DMS79 (cell line): ENCODE measurements around the gene SLC7A14.

Experiments used
- DNase-seq: peaks from one replicate; lab custom pipeline; 2025; lab: John Stamatoyannopoulos, UW

Gene SLC7A14

GRCh38 chr3:170470063-170471016, 115.5 kb downstream of the SLC7A14 start:
- DNase-seq, result no peak

- peak; percentile 83 for DNase-seq
These were observed 116.5 kb downstream of the SLC7A14 start for GRCh38 chr3:170469151-170470062.

- DNase-seq, result no peak
These were observed 118.2 kb downstream of the SLC7A14 start for GRCh38 chr3:170467571-170468147.

GRCh38 chr3:170467007-170467406, 118.9 kb downstream of the SLC7A14 start:
- no peak for DNase-seq

DNA sequence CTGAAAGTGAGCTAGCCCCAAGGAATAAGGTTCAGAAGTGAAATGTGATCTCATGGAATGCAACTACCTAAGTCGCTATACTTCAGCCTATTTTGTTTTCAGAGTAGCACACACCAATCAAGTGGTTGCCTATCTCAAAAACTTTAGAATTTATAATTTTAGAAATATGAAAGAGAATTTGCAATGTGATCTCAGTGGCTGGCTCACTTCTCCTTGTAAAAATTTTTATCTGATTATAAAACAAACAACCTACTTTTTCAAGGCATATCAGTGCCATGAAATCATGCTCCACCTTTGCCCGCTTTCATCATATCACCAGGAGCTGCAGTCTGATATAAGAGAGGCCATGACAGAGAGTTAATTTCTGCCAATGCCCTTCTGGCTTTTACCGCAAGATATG, 119.9 kb downstream of the SLC7A14 start:
- DNase-seq, result no peak

DNA sequence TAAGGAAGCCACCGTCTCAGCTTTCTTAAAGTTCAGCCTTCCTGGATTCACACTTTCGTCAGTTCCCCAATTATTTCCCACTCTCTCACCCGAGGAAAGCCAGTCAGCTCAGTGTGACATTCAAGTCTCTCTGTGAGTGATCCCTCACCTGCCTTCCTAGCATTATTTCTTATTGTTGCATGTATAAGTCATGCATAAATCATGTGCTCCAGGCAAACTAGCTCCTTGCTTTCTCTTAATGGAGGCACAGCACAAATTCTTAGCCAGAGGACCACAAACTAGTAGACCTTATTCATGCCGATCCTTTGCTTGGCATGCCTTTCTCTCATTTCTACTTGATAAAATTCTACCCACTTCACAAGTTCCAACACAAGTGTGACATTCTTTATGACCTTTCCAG, 122.9 kb downstream of the SLC7A14 start:
- DNase-seq, result no peak

DNA sequence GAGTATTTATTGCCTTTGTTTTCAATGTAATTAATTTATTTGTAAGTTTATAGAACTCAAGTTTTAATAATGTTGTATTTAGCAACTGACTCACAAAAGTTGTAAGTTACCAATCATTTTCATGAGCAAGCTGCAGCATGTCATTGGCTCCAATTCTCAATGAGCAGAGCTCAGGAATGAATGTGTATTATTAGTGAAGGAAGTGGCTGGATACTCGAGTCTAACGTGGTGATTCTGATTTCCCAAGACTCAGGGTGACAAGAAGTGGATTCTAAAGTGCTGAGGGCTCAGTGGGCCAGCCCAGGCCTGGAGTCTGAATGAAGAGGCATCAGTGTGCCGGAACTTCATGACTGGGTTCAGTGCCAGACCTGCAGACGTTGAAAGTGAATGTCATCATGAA, 127.6 kb downstream of the SLC7A14 start:
- DNase-seq, result no peak

DNA sequence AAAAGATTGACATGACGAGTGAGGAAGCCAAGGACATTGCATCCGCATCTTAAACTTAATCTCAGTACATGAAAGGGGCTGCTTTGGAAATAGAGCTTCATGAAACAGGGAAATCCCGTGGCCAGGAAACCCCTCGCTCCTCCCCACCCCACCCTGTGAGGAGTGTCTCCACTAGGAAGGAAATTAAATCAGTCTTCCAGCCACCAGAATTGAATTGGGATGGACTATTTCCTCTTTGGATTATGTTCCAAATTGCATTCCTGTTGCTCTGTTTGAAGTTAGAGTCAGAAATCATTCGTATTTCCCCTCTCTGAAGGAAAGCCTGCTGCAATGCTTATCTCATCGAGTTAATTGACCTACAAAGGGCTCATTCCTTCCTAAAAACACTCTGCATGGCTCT, 131.4 kb downstream of the SLC7A14 start:
- no peak for DNase-seq

- no peak for DNase-seq
These were observed 135.8 kb downstream of the SLC7A14 start for GRCh38 chr3:170450039-170450438.

DNA sequence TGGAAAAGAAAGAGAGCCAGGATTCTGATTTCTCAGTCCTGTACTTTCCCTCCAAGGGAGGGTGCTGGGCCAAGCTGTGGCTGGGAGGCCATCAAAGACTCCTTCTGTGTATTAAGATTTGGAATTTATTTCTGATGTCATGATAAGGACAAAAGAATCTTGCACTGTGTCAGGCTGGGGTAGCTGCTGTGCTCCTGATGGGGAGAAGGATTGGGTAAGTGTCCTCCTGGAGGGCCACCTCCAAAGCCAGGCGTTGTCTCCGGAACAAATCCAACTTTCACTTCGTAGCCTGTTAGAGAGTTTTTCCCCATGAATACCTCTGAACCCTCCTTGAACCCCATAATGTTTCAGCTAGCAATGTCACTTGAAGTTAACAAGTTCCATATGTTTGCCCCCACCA, 137.3 kb downstream of the SLC7A14 start:
- DNase-seq, result no peak

DNA sequence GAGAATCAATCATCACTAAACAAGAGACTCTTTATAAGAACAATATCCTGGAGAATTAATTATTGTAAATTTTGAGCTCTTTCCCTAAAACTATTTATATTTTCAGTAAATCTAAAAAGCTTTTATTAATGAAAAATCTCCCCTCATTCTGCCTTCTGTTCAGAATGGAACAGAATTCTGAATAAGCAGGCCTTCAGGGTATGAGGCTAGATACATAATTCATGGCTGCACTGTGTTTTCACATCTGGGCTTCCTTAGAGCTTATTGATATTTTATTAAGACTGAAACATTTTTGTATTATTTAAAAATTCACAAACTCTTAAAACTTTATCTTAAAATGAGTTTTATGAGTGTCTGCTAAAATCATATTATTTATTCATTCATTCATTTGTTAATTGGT, 142.4 kb downstream of the SLC7A14 start:
- DNase-seq, result no peak

- no peak for DNase-seq
These were observed 142.9 kb downstream of the SLC7A14 start for GRCh38 chr3:170442947-170443346.

GRCh38 chr3:170441412-170441811, 144.5 kb downstream of the SLC7A14 start:
- no peak for DNase-seq

DNA sequence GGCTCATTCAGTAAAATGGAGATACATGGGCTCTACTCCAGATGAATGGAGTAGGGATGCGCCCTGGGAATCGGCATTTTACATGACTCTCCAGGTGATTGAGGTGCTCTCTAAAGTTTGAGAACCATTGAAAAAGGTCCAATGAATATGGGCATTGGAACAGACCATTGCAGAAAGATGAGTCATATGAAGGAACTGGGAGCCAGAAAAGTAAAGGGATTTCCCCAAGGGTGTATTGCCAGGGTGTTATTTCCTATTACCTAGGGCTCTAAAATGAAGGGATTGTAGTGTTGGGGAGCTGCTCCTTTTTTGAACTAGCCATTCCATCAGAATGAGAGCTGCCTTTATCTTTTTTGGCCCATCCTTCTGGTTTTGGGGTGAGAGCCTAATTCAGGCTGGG, 145.5 kb downstream of the SLC7A14 start:
- no peak for DNase-seq

DNA sequence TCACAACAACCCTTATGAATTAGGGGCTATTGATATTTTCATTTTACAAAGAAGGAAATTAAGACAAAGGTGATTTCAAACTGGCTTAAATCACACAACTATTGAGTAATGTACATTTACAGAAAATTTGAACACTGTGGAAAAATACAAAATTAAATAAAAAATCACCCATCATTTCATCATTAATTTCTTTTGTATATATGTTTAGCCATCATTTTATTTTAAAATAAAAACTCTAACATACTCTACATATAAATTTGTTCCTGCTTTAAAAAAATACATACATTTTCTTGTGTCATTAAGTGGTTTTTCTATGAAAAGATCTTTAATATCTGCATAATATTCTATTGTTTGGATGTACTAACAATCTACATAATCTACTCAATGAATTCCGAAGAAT, 147.0 kb downstream of the SLC7A14 start:
- no peak for DNase-seq

DNA sequence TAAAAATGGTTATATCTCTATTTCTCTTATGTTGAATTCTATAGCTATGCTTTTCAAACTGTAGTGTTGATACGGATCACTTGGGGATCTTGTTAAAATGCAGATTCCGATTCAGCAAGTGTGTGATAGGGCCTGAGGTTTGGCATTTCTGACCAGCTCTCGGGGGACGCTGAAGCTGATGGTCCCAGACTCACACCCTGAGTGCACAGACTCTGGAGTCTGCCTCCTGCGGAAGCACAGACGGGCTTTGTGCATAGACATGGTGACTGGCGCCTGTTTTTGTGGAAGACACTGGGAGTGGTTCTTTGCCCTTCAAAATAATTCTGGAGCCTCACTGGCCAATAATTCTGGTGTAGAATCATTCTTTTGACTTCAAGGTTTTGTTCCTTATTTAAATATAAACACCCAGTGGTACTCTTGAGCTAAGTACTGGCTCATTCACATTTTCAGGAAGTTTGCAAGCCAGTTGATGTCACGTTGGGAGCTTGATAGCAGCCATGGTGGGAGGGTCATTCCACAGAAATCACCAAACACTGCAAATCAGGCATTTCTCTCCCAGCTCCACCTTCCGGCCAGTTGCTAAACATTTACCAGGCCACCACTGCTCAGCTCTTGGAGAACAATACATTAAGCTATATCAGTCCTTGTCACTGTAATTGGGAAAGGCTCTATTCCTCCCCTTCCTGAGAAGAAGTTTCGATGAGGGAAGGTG, 148.0 kb downstream of the SLC7A14 start:
- no peak for DNase-seq

- no peak for DNase-seq
These were observed 148.7 kb downstream of the SLC7A14 start for GRCh38 chr3:170437176-170437575.

GRCh38 chr3:170436697-170437096, 149.2 kb downstream of the SLC7A14 start:
- no peak for DNase-seq

GRCh38 chr3:170432416-170432815, 153.5 kb downstream of the SLC7A14 start:
- DNase-seq, result no peak

DNA sequence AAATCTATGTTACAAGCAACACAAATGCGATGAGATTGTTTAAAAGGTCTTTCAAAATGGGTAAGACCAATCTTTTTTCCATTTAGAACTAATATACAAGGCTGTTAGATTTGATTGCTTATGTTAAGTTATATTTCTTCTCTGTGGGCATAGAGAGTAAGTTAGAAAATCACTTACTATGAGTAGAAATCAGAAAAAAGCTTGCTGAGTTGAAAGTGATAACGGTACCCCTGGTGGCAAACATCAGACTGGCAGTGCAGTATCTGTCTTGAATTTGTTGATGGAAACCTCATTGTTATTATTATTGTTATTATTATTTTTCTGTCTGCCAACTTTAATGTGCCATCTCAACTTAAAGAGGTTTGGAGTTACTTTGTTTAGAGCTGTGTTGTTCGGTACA, 154.8 kb downstream of the SLC7A14 start:
- DNase-seq, result no peak

DNA sequence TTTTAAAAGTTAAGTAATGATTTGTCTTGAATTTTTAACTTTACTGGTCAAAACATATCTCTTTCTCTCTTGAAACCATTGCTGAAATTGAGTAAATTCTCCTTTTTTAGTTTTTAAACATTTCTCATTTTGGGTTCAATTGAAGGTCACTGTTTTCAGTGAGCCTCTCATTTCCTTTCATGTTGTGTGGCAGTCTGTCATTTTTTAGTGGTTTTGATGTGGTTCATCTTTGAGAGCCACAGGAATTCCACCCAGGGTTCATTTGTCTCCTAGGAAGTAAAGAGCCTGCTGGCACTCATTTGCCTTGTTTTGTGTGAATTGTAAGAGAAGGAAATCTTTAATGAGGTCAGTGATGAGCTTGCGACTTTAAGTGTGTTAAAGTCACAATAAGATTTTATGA, 156.8 kb downstream of the SLC7A14 start:
- no peak for DNase-seq

- DNase-seq, result no peak
These were observed 157.8 kb downstream of the SLC7A14 start for GRCh38 chr3:170428095-170428494.
